HuH-7.5 (cell line): ENCODE measurements around the gene KRT79.
"Not testable (repeated sequence)": the region's sequence is repeated elsewhere in the genome, so short reads cannot be mapped to it uniquely, and the experiment has no call there.

Source experiments
- DNase-seq: peaks from one replicate; pipeline ENCODE4 v3.0.0; 2011; ENCODE audit warnings: low spot score

Gene KRT79

DNA sequence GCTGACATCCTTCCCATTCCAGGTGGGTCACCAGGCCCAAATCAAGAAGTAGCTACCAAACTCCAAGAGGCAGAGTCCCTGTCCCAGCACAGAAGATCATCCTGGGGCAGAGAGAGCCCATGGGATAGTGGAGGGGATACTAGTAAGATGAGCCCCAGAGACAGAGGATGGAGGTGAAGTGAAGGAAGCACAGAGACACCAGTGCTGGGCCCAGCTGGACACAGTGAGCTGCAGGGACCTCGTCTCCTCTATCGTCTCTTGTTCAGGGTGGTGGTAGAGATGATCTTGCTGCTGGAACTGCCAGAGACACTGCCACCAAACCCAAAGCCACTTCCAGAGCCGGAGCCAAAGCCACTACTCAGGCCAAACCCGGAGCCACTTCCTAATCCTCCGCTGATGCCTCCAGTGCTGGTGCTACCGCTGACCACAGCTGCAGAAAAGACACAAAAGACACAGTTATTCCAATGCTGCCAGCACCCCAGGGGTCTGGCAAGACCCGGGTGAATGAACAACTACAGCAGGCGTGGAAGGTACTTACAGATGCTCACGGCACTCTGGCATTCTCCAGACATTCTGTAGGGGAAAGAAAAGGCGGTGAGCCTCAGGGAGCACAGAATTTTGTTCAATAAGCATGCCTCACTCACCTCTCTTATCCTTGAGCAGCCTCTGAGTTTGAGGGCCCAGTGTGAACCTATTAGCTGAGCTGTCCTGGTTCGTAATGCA is 27.1 kb downstream of the KRT79 start:
- no peak for DNase-seq

GRCh38 chr12:52806169-52806811 is 27.8 kb downstream of the KRT79 start:
- no peak for DNase-seq

DNA sequence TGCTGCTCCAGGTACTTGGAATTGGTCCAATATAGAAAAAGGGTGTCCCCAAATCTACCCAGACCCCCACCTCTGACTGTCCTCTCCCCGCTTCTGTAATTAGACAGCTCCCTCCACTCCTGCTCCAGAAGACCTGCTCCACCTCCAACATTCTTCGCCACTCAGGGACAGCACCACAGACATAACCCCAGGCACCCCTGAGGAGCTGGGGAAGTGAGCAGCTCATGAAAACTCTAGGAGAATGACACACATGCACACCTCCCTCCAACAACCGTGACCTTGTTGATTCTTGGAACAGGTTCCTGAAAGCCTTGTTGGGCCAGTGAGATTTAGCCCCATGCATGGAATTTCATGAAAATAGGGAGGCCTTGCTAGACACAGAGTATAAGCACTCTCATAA is 28.4 kb downstream of the KRT79 start:
- no peak for DNase-seq

DNA sequence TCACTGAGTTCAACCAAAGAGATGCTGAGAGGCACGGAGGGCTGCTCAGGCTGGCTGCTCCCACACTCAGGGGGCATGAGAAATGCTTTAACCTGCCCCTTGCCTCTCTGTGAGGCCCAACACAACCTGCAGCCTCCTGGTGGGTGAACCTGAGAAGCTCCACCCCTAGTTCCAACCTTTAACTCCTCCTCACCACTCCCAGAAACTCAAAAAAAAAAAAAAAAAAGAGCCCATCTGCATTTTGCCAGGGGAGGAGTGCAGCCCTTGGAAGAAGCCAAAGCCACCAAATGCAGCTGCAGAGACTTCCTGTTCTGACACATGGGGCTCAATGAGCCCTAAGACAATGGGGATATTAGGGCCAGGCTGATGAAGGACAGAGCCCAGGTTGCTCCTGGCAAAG is 29.1 kb downstream of the KRT79 start:
- no peak for DNase-seq

- DNase-seq, result no peak
Observed at GRCh38 chr12:52802442-52802841, 31.7 kb downstream of the KRT79 start.

DNA sequence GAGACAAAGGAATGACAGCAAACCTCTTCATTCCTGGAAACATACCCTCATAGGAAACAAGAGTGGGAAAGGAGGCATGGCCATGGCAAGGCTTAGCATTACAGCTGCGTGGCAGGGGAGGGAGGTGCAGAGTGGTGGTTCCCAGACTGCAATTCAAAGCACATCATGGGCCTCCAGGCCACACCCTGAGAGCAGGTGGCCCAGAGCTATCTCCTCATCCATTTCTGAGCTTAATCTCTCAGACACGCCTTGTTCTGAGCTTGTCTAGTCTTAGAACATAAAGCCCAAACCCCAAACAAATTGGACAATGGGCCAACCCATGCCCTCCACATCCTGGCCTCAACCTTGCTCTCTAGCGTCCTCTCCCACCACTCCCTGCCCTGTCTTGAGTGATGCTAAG is 32.3 kb downstream of the KRT79 start:
- no peak for DNase-seq

DNA sequence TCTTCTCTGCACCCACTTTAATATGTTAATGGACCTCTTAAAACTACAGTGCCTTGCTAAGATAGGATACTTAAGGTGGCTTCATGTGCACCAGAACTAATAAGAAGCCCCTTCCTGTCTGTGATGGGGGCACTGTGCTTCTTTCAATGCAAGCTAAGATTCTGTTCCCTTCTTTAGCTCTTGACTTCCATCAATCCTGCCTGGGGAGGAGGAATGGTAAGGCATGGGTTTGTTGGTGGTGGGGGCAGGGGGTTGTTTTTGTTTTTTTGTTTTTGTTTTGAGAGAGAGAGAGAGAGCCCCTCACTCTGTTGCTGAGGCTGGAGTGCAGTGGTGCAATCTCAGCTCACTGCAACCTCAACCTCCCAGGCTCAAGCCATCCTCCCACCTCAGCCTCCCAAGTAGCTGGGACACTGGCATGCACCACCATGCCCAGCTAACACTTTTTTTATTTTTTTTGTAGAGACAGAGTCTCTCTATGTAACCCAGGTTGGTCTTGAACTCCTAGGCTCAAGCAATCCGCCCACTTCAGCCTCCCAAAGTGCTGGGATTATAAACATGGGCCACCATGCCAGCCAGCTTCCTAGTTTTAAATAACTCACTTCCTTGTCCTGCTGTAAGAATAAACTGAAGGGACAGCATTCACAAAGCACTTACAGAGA is 33.7 kb downstream of the KRT79 start:
- DNase-seq, result no peak

GRCh38 chr12:52799505-52800211 is 34.5 kb downstream of the KRT79 start:
- no peak for DNase-seq

GRCh38 chr12:52798671-52799504 is 35.2 kb downstream of the KRT79 start:
- DNase-seq, result no peak

DNA sequence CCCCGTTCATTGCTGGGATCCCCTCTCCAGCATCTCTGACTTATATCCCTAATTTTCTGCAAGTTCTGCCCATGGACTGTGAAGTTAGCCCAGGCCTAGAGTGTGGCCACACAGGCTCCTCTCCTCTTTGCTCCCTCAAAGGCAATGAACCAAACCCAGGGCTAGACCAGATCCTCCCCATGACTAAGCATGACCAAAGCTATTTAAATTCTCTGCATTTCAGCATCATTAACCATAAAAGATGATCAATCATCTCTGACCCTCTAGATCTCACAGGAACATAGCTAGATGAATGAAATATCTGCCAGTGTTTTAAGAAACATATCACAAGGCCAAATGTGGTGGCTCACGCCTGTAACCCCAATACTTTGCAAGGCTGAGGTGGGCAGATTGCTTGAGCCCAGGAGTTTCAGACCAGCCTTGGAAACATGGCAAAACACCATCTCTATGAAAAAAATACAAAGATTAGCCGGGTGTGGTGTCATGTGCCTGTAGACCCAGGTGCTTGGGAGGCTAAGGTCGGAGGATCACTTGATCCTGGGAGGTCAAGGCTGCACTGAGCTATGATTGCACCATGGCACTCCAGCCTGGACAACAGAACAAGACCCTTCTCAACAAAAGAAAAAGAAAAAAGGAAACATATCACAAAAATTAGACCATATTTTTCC is 36.0 kb downstream of the KRT79 start:
- no peak for DNase-seq

DNA sequence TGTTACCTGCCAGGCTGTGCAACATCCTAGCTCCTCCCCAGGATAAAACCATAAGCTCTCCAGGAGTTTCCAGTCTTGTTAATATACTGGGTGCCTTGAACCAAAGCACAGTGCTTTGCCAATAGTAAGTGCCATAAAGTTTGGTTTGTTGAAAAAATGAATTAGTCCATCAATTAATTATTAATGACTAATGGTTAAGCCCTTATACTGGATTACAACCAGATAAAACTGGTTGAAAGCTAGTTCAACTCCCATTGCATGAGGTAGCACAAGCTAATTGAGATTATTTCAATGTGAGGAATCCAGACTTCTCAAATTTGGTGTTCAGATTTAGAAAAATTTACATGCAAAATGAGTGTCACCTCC is 36.6 kb downstream of the KRT79 start:
- DNase-seq, result no peak

DNA sequence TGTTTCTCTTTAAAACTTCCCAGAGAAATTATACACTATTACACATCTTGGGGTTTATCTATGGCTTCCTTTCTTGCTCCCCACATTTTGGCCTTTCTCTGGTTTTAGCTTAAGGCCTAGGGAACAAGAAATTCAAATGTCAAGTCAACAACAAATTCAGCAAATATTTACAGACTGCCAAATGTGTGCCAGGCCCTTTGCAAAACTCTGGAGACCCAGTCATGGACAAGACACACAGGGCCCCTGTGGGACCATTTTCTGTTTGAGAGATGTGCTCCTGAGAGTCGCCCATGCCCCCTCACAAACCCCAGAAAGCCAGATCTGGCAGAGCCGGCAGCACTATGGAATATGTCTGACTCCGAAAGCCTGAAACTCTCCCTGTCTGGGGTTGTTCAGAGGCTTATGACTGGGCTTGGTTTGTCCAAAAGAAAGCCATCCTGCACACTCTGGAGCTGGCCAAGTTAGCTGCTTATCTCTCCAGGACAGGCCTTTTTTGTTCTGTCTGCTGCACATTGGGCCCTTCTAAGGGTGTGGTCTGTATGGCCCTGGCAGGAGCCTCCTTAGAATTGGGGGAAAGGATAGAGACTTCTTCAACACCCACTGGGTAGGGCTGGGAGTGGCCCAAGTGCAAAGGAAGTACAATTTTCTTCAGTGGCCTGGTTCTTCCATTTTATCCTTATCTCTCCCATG is 37.1 kb downstream of the KRT79 start:
- DNase-seq, result no peak

GRCh38 chr12:52796429-52796794 is 37.7 kb downstream of the KRT79 start:
- no peak for DNase-seq

DNA sequence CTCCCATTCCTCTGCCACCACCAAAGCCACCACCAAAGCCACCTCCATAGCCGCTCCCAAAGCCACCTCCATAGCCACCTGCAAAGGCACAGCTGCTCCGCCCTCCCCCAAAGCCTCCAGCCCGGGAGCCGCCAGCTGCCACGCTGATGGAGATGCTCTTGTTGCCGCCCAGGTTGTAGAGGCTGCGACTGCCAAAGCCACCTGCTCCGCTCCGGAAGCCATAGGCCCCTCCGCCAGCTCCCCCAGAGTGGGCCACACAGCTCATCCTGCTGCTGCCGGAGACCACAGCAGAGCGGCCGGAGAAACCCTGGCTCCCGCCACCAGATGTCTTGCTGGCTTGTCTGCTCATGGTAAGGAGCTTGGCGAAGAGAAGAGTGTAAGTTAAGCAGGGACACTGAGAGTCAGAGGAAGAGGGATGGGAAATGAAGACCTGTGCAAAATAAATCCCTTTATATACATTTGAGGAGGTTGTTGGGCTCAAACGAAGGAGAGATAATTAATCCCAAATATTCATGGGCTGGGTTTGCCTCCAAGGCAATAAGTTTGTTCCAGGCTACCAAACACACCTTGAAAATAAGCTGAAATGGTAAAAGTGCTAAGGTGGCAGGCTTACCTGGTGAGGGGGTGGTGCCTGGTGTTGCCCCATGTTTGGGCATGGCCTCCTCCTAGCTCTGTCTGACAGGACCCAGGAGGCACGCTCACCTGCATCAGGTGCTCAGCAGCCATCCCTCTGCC is 38.2 kb downstream of the KRT79 start, which contains the start of gene KRT3:
KRT3 (minus strand) TSS at position 424 of the 735 bp plus-strand sequence; CDS start at position 349, 75 bp downstream.
- no peak for DNase-seq

- DNase-seq, result not testable (repeated sequence)
Observed at GRCh38 chr12:52795332-52795674, 38.8 kb downstream of the KRT79 start.

DNA sequence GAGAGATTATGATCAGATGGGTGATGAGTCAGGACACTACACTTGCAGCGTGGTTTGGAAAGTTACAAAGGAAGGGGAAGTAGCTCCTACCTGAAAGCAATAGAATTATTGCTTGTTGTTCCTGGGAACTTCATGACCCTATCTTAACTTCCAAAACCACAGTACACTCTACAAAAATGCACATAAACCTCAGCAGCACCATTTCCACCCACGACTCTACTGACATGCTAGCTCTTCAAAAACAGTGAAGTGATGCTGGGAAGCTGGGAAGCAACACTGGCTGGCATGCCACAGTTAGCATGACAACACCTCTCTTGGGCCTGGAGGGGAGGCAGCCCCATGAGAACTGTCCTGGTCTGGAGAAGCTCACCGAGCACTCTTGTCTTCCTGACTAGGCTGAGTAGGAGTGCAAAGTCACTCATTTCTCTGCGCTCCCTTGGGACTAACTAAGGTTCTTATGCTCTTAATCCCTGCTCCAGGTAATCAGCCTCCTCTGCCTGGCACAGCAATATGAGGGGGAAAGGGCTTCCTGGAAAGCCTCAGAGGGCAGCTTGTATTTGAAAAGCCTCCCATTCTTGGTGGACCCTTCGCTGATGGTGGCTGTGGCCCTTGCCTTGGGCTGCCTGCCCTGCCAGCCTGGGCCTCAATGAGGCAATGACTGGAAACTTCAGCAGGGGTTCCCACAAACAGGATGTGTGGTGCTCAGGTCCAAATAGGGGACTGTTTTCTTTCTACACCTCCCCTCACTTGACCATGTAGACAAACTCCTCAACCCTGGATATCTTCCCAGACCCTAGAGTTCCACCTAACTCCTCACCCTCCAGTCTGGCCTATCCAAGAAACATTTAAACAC is 39.4 kb downstream of the KRT79 start:
- no peak for DNase-seq

DNA sequence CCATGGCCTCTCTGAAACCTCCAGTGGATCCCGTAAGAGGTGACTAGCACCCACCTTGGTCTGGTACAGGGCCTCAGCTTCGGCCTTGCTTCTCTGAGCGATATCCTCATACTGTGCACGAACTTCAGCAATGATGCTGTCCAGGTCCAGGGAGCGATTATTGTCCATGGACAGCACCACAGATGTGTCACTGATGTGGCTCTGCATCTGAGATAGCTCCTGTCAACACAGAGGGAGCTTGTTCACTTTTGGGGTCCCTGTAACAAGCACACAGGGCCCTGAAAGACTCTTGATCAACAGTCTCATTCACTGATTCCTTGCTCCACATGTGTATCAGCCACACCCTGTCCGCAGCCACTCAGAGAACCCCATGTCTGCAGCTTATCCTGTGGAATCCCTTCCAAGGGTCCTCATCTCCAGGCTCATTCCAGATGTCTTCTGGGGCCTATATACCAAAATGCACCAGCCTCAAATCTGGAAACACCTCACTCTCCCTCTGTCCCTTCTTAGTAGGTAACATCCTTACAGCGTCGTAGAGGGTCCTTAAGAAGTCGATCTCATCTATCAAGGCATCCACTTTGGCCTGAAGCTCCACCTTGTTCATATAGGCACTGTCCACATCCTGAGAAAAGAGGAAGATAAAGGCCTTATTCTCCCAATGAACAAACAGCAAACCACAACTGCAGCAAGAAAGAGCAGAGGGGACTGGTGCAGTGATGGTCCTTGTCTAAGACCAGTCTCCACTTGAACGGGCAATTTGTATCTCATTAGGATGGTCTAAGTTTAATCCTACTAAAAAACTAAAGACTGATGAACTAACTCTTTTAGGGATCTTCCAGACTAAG is 41.7 kb downstream of the KRT79 start:
- DNase-seq, result no peak
